Measurements from ENCODE around the gene SYT3. TPM values are rescaled to one million over a fixed set of nuclear protein-coding genes. Genes with fewer than 3 reads are reported as not detected.

The SYT3 gene, protein sequence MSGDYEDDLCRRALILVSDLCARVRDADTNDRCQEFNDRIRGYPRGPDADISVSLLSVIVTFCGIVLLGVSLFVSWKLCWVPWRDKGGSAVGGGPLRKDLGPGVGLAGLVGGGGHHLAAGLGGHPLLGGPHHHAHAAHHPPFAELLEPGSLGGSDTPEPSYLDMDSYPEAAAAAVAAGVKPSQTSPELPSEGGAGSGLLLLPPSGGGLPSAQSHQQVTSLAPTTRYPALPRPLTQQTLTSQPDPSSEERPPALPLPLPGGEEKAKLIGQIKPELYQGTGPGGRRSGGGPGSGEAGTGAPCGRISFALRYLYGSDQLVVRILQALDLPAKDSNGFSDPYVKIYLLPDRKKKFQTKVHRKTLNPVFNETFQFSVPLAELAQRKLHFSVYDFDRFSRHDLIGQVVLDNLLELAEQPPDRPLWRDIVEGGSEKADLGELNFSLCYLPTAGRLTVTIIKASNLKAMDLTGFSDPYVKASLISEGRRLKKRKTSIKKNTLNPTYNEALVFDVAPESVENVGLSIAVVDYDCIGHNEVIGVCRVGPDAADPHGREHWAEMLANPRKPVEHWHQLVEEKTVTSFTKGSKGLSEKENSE
- total RNA-seq = 0.13 TPM in 1 of 2 replicates, not detected in the other

DNA sequence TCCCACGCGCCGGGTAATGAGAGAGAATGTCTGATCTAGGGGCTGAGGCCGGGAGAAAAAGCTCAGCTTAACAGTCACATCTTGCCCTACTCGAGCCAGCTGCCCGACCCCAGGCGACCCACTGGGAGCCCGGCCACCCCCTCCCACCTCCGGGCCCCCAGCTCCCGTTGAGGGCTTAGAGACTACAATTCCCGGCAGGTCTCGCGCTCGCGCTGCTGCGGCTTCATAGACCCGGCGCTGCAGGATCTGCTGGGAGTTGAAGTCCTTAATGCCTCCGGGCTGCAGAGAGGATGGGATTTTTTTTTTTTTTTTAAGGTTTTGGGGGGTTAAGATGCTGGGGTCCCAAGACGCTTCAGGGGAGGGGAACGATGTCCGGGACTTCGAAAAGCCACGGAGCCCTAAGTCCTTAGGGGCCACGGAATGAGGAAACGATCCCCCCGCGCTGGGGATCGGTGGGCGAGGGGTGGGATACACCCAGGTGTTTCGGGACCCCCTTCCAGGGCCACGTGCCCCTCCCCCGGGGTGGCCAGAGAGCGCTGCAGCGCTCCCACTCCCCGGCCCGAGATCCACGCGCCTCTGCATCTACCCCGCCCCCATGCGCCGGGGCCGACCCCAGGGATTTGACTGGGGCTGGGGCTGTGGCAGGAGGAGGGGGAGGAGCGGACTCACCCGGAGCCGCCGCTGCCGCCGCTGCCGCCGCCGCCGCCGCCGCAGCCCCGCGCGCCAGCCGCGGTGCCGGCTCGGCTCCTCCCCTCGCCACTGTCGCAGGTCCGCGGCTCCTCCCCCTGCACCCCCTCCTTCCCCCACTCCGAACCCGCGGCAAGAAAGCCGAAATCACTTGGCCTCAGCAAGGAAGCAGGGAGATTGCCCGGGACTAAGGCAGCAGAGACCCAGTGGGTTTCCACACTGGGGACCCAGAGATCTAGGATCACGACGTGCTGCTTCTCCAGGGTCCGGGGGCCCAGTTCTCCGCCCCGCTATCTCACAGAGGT, at the start of gene SYT3:
Gene SYT3 (minus strand): TSS at position 761 of the 992 bp plus-strand sequence. CDS start 2,470 bp downstream, outside the sequence.

DNA sequence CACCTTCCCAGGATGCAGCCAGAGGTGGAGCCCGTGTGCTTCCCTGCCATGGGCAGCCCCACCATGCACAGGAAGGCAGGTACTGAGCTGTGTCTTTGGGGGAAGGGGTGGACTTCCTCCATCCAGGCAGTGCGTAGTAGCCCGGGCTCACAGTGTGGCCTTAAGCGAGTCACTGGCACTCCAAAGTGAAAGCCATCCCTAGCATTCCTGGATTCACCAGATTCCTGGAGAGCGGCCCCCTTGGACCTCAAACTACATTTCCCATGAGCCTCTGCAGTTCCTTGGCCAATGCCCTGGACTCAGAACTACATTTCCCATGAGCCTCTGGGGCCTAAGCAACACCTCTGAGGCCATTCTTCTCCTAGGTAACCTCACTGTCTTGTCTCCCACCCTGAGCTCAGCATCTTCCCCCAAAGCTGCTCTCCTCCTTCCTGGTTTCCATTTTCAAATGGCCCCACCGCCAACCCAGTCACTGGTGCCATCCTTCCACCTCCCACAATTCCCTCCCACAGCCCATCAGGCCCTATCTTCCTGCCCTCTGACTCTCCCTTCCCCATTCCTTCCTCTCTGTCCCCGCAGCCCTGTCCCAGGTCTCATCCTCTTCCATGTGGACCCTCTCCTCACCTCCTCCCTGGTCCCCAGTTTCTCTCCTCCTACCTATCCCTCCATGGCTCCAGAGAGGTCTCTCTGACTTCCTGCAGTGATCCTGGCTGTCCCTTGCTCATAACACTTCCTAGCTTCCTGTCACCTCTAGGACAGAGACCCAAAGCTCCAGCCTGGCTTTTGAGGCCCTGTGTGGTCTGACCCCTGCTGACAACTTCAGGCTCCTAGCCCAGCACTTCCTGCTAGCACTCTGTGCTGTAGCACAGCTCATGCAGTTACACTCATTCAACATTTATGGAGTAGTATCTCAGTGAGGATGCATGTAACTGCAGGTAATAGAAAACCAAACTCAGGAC, 10.0 kb upstream of the SYT3 start, which contains the start of gene C19orf81:
Gene C19orf81 (plus strand): TSS at position 13 of the 959 bp plus-strand sequence. CDS start 0 bp downstream, at position 13.

Other genes starting within 250 kb of the SYT3 start
- not detected in 2 replicates for gene SPIB, start 220.9 kb downstream of the SYT3 start, total RNA-seq
- gene MYBPC2, start 207.0 kb downstream of the SYT3 start, total RNA-seq = not detected in 2 replicates
- gene EMC10, start 163.4 kb downstream of the SYT3 start, total RNA-seq = 36.2 and 38.3 TPM in 2 replicates
- gene GARIN5A, start 163.0 kb downstream of the SYT3 start, total RNA-seq = not detected in 2 replicates
- gene JOSD2, start 128.7 kb downstream of the SYT3 start, total RNA-seq = 11.0 and 14.4 TPM in 2 replicates
- gene ASPDH, start 126.0 kb downstream of the SYT3 start, total RNA-seq = not detected in 2 replicates
- under 0.01 and 0.07 TPM in 2 replicates for gene LRRC4B, start 71.4 kb downstream of the SYT3 start, total RNA-seq
- 0.40 TPM in 1 of 2 replicates, not detected in the other for gene C19orf81, start 9.6 kb upstream of the SYT3 start, total RNA-seq
- 1.5 and 2.9 TPM in 2 replicates for gene SHANK1, start 79.9 kb upstream of the SYT3 start, total RNA-seq
- 5.1 and 8.0 TPM in 2 replicates for gene CLEC11A, start 83.5 kb upstream of the SYT3 start, total RNA-seq
- gene GPR32, start 130.6 kb upstream of the SYT3 start, total RNA-seq = not detected in 2 replicates
- gene ACP4, start 150.5 kb upstream of the SYT3 start, total RNA-seq = not detected in 2 replicates
- not detected in 2 replicates for gene KLK1, start 183.9 kb upstream of the SYT3 start, total RNA-seq
- 0.13 TPM in 1 of 2 replicates, not detected in the other for gene KLK15, start 193.7 kb upstream of the SYT3 start, total RNA-seq
- gene KLK3, start 215.0 kb upstream of the SYT3 start, total RNA-seq = not detected in 2 replicates
- not detected in 2 replicates for gene KLK2, start 233.6 kb upstream of the SYT3 start, total RNA-seq